HCT116 (cell line): Measurements from ENCODE around the gene AMDHD2.

ENCODE experiments used
- CBX3 ChIP-seq: IDR thresholded peaks from 2 replicates; pipeline ENCODE4 v1.6.1; 2012; ENCODE audit warnings: low read depth
- CEBPB ChIP-seq: IDR thresholded peaks from 2 replicates; pipeline ENCODE4 v1.6.1; 2012; ENCODE audit warnings: low read depth
- EZH2 ChIP-seq: fragments of 200-600 bp; sonication (generic); IDR thresholded peaks from 2 replicates; pipeline ENCODE4 v1.6.1; 2017; ENCODE audit warnings: antibody characterized with exemption, mixed run types
- EZH2phosphoT487 ChIP-seq: fragments of 200-600 bp; IDR thresholded peaks from 2 replicates; pipeline ENCODE4 v1.6.1; 2018; ENCODE audit warnings: antibody characterized with exemption, borderline replicate concordance
- FOSL1 ChIP-seq: IDR thresholded peaks from 2 replicates; pipeline ENCODE4 v1.6.1; 2012; ENCODE audit warnings: low read depth
- POLR2A ChIP-seq: IDR thresholded peaks from 2 replicates; pipeline ENCODE4 v1.7.0; 2011; ENCODE audit warnings: borderline replicate concordance; ENCODE audit not compliant: insufficient read depth, insufficient read length; ENCODE audit errors: extremely low read depth
- POLR2AphosphoS5 ChIP-seq: IDR thresholded peaks from 2 replicates; pipeline ENCODE4 v1.6.1; 2011; ENCODE audit warnings: mild to moderate bottlenecking, low read depth, low read length, moderate library complexity
- YY1 ChIP-seq: IDR thresholded peaks from 2 replicates; pipeline ENCODE4 v1.6.1; 2011; ENCODE audit warnings: low read length, low read depth, moderate library complexity, mild to moderate bottlenecking; ENCODE audit not compliant: insufficient replicate concordance; ENCODE audit errors: extremely low read depth
- TF ChIP-seq, protein P1 (sequence below), 3 experiments: fragments of 200-600 bp in 1 of 3; sonication (generic) in 1 of 3; IDR thresholded peaks in 2 of 3; conservative IDR thresholded peaks in 1 of 3; 2 replicates each; pipeline ENCODE4 v1.5.1; 2012 to 2017; ENCODE audit warnings: low read depth in 2 of 3, low read length in 2 of 3, antibody characterized with exemption in 1 of 3, borderline replicate concordance in 1 of 3, control low read depth in 1 of 3, mild to moderate bottlenecking in 1 of 3, mixed read lengths in 1 of 3, mixed run types in 1 of 3, moderate library complexity in 1 of 3; ENCODE audit not compliant: insufficient read depth in 1 of 3
- TF ChIP-seq, protein P2 (sequence below): IDR thresholded peaks from 2 replicates; pipeline ENCODE4 v1.6.1; 2012; ENCODE audit warnings: low read depth
- TF ChIP-seq, protein P3 (sequence below): IDR thresholded peaks from 2 replicates; pipeline ENCODE4 v1.6.1; 2012

DNA sequence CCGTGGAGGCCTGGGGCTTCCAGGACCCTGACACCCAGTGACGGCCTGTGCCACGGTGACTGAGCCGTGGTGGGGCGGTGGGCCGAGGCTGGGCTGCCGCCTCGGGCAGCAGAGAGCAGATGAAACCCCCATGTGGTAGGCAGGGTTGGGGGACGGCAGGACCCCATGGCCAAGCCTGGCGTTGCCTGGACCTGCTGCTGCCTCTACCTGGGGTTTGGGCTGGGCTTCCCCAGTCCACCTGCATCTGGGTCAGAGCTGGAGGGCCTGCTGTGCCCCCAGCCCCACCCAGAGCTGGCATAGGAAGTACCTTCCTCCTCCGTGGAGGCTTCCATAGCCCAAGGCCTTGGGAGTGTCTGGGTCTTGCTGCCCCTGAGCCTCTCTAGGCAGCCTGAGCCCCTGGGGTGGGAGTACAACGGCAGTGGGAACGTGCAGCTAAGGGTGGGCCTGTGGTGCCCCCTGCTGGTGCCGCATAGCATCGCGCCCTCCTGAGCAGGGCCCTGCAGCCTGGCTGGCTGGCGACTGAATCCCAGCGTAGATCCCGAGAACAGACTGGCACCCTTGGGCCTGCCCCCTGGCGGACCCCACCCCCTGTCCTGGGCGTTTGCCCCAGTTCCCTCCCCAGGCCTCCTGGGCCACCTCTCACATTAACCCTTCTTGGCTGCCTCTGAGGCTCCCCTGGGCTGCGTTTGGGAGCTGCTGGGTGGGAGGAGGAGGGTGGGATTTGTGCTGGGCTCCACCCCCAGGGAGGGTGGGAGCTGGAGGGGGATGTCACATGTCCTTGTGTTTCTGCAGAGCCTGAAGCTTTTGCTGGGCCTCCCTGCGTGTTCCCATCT, 19.0 kb upstream of the AMDHD2 start:
- TF ChIP-seq POLR2AphosphoS5 (no peak), POLR2A (no peak), EZH2 (no peak), EZH2phosphoT487 (no peak), CEBPB (no peak), FOSL1 (no peak), YY1 (no peak), CBX3 (no peak)
- TF ChIP-seq, protein P1, sequence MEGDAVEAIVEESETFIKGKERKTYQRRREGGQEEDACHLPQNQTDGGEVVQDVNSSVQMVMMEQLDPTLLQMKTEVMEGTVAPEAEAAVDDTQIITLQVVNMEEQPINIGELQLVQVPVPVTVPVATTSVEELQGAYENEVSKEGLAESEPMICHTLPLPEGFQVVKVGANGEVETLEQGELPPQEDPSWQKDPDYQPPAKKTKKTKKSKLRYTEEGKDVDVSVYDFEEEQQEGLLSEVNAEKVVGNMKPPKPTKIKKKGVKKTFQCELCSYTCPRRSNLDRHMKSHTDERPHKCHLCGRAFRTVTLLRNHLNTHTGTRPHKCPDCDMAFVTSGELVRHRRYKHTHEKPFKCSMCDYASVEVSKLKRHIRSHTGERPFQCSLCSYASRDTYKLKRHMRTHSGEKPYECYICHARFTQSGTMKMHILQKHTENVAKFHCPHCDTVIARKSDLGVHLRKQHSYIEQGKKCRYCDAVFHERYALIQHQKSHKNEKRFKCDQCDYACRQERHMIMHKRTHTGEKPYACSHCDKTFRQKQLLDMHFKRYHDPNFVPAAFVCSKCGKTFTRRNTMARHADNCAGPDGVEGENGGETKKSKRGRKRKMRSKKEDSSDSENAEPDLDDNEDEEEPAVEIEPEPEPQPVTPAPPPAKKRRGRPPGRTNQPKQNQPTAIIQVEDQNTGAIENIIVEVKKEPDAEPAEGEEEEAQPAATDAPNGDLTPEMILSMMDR (IDR thresholded peaks at IDR 0.05 in 2 of 3, conservative IDR thresholded peaks at IDR 0.05 in 1 of 3; ENCODE audit: borderline replicate concordance in 1 of 3, insufficient read depth in 1 of 3, low read depth in 2 of 3, low read length in 2 of 3), result peak; percentile 85 to 97 (median 95); a peak in 5 of 6 replicates
- TF ChIP-seq, protein P2, sequence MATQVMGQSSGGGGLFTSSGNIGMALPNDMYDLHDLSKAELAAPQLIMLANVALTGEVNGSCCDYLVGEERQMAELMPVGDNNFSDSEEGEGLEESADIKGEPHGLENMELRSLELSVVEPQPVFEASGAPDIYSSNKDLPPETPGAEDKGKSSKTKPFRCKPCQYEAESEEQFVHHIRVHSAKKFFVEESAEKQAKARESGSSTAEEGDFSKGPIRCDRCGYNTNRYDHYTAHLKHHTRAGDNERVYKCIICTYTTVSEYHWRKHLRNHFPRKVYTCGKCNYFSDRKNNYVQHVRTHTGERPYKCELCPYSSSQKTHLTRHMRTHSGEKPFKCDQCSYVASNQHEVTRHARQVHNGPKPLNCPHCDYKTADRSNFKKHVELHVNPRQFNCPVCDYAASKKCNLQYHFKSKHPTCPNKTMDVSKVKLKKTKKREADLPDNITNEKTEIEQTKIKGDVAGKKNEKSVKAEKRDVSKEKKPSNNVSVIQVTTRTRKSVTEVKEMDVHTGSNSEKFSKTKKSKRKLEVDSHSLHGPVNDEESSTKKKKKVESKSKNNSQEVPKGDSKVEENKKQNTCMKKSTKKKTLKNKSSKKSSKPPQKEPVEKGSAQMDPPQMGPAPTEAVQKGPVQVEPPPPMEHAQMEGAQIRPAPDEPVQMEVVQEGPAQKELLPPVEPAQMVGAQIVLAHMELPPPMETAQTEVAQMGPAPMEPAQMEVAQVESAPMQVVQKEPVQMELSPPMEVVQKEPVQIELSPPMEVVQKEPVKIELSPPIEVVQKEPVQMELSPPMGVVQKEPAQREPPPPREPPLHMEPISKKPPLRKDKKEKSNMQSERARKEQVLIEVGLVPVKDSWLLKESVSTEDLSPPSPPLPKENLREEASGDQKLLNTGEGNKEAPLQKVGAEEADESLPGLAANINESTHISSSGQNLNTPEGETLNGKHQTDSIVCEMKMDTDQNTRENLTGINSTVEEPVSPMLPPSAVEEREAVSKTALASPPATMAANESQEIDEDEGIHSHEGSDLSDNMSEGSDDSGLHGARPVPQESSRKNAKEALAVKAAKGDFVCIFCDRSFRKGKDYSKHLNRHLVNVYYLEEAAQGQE, result no peak
- TF ChIP-seq, protein P3, sequence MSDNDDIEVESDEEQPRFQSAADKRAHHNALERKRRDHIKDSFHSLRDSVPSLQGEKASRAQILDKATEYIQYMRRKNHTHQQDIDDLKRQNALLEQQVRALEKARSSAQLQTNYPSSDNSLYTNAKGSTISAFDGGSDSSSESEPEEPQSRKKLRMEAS, result no peak
